Measurements from ENCODE around the gene CADM1.

Gene CADM1

GRCh38 chr11:115391160-115391559 lies 113.1 kb downstream of the CADM1 start:
- Histone ChIP-seq H3K9me3 (ENCODE audit: insufficient read depth, low read length) (no peaks in the 10 kb centered on the region), H3K79me2 (ENCODE audit: low read length) (no peaks in the 10 kb centered on the region), H3K4me1 (ENCODE audit: low read length) (peaks cover 43% of the 10 kb centered on the region), H3K4me3 (ENCODE audit: low read length) (no peak overlapping the region), H4K20me1 (ENCODE audit: insufficient read depth, low read length) (no peaks in the 10 kb centered on the region), H3K27me3 (ENCODE audit: low read depth, low read length) (0 out of 2 replicates have a peak, but pooled peaks cover 6% of the 10 kb centered on the region), H3K27ac (ENCODE audit: low read length) (peak overlapping the region; percentile 4; the same call in 1 of the 2 replicates), H2AFZ (ENCODE audit: low read depth, low read length) (no peak overlapping the region), H3K36me3 (replicated peaks; ENCODE audit: low read depth, low read length) (no peaks in the 10 kb centered on the region), H3K4me2 (ENCODE audit: low read length) (peak overlapping the region; percentile 78), H3K9ac (ENCODE audit: low read length) (no peak overlapping the region)
- TF ChIP-seq CTCF (IDR thresholded peaks at IDR 0.05; ENCODE audit: low read depth, low read length) = no peak
- no peak for TF ChIP-seq EZH2phosphoT487 (IDR thresholded peaks at IDR 0.05; ENCODE audit: low read depth)

GRCh38 chr11:115390441-115390840 lies 113.8 kb downstream of the CADM1 start:
- no peaks in the 10 kb centered on the region for H3K36me3 ChIP-seq (replicated peaks; ENCODE audit: low read depth, low read length)
- H3K4me1 ChIP-seq (ENCODE audit: low read length) = peaks cover 43% of the 10 kb centered on the region
- H3K79me2 ChIP-seq (ENCODE audit: low read length) = no peaks in the 10 kb centered on the region
- no peaks in the 10 kb centered on the region for H3K9me3 ChIP-seq (ENCODE audit: insufficient read depth, low read length)
- H3K4me3 ChIP-seq (ENCODE audit: low read length) = peak overlapping the region; percentile 50
- H3K4me2 ChIP-seq (ENCODE audit: low read length) = peak overlapping the region; percentile 78
- H4K20me1 ChIP-seq (ENCODE audit: insufficient read depth, low read length) = no peaks in the 10 kb centered on the region
- no peak overlapping the region for H2AFZ ChIP-seq (ENCODE audit: low read depth, low read length)
- TF ChIP-seq CTCF (IDR thresholded peaks at IDR 0.05; ENCODE audit: low read depth, low read length) = no peak
- no peak for TF ChIP-seq EZH2phosphoT487 (IDR thresholded peaks at IDR 0.05; ENCODE audit: low read depth)
- H3K27me3 ChIP-seq (ENCODE audit: low read depth, low read length) = 0 out of 2 replicates have a peak, but pooled peaks cover 9% of the 10 kb centered on the region
- H3K9ac ChIP-seq (ENCODE audit: low read length) = peak overlapping the region; percentile 37
- H3K27ac ChIP-seq (ENCODE audit: low read length) = peak overlapping the region; percentile 45

- H3K4me3 ChIP-seq (ENCODE audit: low read length) = peak overlapping the region; percentile 50
- peak overlapping the region; percentile 78 for H3K4me2 ChIP-seq (ENCODE audit: low read length)
- H3K27ac ChIP-seq (ENCODE audit: low read length) = peak overlapping the region; percentile 45
- no peaks in the 10 kb centered on the region for H4K20me1 ChIP-seq (ENCODE audit: insufficient read depth, low read length)
- no peak overlapping the region for H2AFZ ChIP-seq (ENCODE audit: low read depth, low read length)
- H3K79me2 ChIP-seq (ENCODE audit: low read length) = no peaks in the 10 kb centered on the region
- H3K9me3 ChIP-seq (ENCODE audit: insufficient read depth, low read length) = no peaks in the 10 kb centered on the region
- no peaks in the 10 kb centered on the region for H3K36me3 ChIP-seq (replicated peaks; ENCODE audit: low read depth, low read length)
- peak overlapping the region; percentile 37; the same call in 1 of the 2 replicates for H3K9ac ChIP-seq (ENCODE audit: low read length)
- no peak for TF ChIP-seq EZH2phosphoT487 (IDR thresholded peaks at IDR 0.05; ENCODE audit: low read depth)
- TF ChIP-seq CTCF (IDR thresholded peaks at IDR 0.05; ENCODE audit: low read depth, low read length) = no peak
- H3K27me3 ChIP-seq (ENCODE audit: low read depth, low read length) = 0 out of 2 replicates have a peak, but pooled peaks cover 9% of the 10 kb centered on the region
- H3K4me1 ChIP-seq (ENCODE audit: low read length) = peaks cover 43% of the 10 kb centered on the region
These were observed 114.4 kb downstream of the CADM1 start for GRCh38 chr11:115389790-115390189.

- H3K27me3 ChIP-seq (ENCODE audit: low read depth, low read length) = peaks cover 23% of the 10 kb centered on the region
- TF ChIP-seq EZH2phosphoT487 (IDR thresholded peaks at IDR 0.05; ENCODE audit: low read depth) = no peak
- no peak for TF ChIP-seq CTCF (IDR thresholded peaks at IDR 0.05; ENCODE audit: low read depth, low read length)
- no peak overlapping the region for H3K4me3 ChIP-seq (ENCODE audit: low read length)
These were observed 119.0 kb downstream of the CADM1 start for GRCh38 chr11:115385226-115385625.

More at GRCh38 chr11:115385226-115385625, 119.0 kb downstream of the CADM1 start:
- peaks cover 27% of the 10 kb centered on the region for H3K4me1 ChIP-seq (ENCODE audit: low read length)
- H4K20me1 ChIP-seq (ENCODE audit: insufficient read depth, low read length) = no peaks in the 10 kb centered on the region
- H3K4me2 ChIP-seq (ENCODE audit: low read length) = no peak overlapping the region
- no peak overlapping the region for H2AFZ ChIP-seq (ENCODE audit: low read depth, low read length)
- H3K9ac ChIP-seq (ENCODE audit: low read length) = no peak overlapping the region
- no peaks in the 10 kb centered on the region for H3K79me2 ChIP-seq (ENCODE audit: low read length)
- no peaks in the 10 kb centered on the region for H3K9me3 ChIP-seq (ENCODE audit: insufficient read depth, low read length)
- H3K36me3 ChIP-seq (replicated peaks; ENCODE audit: low read depth, low read length) = no peaks in the 10 kb centered on the region
- H3K27ac ChIP-seq (ENCODE audit: low read length) = no peak overlapping the region

Measured in OCI-LY3 (cell line).